ENCODE results near the gene ARPIN. TPM values are rescaled to one million over a fixed set of nuclear protein-coding genes. Genes with fewer than 3 reads are reported as not detected.

The ARPIN gene
- total and polyA plus RNA-seq, 7 donors = 3.5 to 10.3 (median 8.9) TPM

DNA sequence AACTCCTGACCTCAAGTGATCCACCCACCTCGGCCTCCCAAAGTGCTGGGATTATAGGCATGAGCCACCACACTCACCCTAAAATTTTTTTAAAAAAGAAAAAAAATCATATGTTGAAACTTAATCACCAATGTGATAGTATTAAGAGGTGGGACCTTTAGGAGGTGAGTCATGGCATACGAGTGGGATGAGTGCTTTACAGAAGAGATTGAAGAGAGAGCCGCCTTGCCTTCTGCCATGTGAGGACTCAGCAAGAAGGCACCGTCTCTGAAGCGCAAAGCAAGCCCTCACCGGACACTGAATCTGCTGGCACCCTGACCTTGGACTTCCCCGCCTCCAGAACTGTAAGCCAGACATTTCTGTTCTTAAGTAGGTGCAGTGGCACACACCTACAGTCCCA lies 5.5 kb downstream of the ARPIN start:
- H3K4me1 ChIP-seq = peaks cover 6% of the 10 kb centered on the region
- intact Hi-C loops (cut with DNase I) = loop anchor here in 1 of 2 donors (10.0 kb wide), 1 partner anchor 318 kb away; no protein-coding TSS in a partner anchor

GRCh38 chr15:89905846-89906378 lies 6.8 kb downstream of the ARPIN start:
- no peaks in the 10 kb centered on the region for H3K4me1 ChIP-seq
- ATAC-seq (no peak), DNase-seq (no peak)
- intact Hi-C loops (cut with DNase I) = loop anchor here in 1 of 2 donors (10.0 kb wide), 1 partner anchor 319 kb away; no protein-coding TSS in a partner anchor
- WGBS, 3 donors = 94 to 98% (median 94%) methylated on average over 5 of the region's 5 CpGs
- no peaks in the 10 kb centered on the region for H3K9me3 ChIP-seq
- TF ChIP-seq CTCF (IDR thresholded peaks at IDR 0.05) = no peak
- no peak overlapping the region for H3K4me3 ChIP-seq
- H3K27me3 ChIP-seq (ENCODE audit: insufficient read depth in 3 of 3, low read length in 2 of 3) = no peaks in the 10 kb centered on the region
- H3K27ac ChIP-seq = no peak overlapping the region
- peaks cover 0 to 85% of the 10 kb centered on the region in 2 donors for H3K36me3 ChIP-seq (ENCODE audit: insufficient read depth in 1 of 2, low read depth in 1 of 2)

More for the DNA sequence above, 5.5 kb downstream of the ARPIN start:
- no peaks in the 10 kb centered on the region for H3K9me3 ChIP-seq
- H3K36me3 ChIP-seq (ENCODE audit: insufficient read depth in 1 of 2, low read depth in 1 of 2) = peaks cover 0 to 73% of the 10 kb centered on the region in 2 donors
- no peak for ATAC-seq
- H3K4me3 ChIP-seq = no peak overlapping the region
- TF ChIP-seq CTCF (IDR thresholded peaks at IDR 0.05) = no peak
- H3K27me3 ChIP-seq (ENCODE audit: insufficient read depth in 3 of 3, low read length in 2 of 3) = no peaks in the 10 kb centered on the region
- H3K27ac ChIP-seq = no peak overlapping the region
- DNase-seq = no peak
- whole genome bisulfite sequencing, 3 donors = 93 to 96% (median 94%) methylated on average over 7 of the region's 7 CpGs

DNA sequence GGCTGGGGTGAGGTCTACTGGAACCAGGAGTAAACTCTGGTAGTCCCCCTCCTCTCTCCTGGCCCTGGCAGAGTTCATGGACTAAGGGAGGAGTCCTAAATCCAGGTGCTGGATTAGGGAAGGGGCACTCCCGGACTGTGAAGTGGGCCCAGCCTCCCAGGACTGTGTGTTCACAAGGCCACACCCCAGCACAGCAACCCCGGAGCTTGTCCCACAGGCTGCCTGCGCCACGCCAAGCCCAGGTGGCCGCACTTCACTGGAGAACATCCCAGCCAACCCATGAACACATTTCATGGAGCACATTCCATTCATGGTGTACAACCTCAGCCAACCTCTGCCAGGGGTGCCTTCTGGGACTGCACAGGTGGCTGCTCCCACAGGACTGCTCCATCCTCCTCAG lies 8.2 kb downstream of the ARPIN start:
- Histone ChIP-seq H3K27me3 (ENCODE audit: insufficient read depth in 3 of 3, low read length in 2 of 3) (no peaks in the 10 kb centered on the region), H3K36me3 (ENCODE audit: insufficient read depth in 1 of 2, low read depth in 1 of 2) (peaks cover 0 to 85% of the 10 kb centered on the region in 2 donors), H3K4me1 (no peaks in the 10 kb centered on the region), H3K27ac (no peak overlapping the region), H3K4me3 (no peak overlapping the region), H3K9me3 (no peaks in the 10 kb centered on the region)
- intact Hi-C loops (cut with DNase I) = loop anchor here (5.0 to 10.0 kb wide), 2 partner anchors 163 to 320 kb away; no protein-coding TSS in a partner anchor
- no peak for DNase-seq
- ATAC-seq = no peak
- WGBS, 3 donors = 86 to 98% (median 88%) methylated on average over 5 of the region's 5 CpGs
- no peak for TF ChIP-seq CTCF (IDR thresholded peaks at IDR 0.05)

DNA sequence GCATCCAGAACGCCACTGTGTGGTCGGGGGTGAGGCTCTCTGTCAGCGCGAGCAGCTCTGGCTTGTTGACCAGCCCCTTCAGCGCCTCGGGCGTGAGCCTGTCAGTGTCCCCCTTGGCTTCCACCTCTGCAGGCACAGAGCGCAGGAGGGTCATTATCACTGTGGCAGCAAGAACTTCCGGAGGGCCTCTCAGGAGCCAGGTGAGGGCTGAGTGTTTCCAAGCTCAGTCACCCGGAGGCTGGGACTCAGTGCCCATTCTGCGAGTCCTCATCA lies 9.0 kb downstream of the ARPIN start:
- no peaks in the 10 kb centered on the region for H3K4me1 ChIP-seq
- H3K27ac ChIP-seq = no peak overlapping the region
- H3K9me3 ChIP-seq = no peaks in the 10 kb centered on the region
- H3K36me3 ChIP-seq (ENCODE audit: insufficient read depth in 1 of 2, low read depth in 1 of 2) = peaks cover 0 to 78% of the 10 kb centered on the region in 2 donors
- WGBS, 3 donors = 92 to 96% (median 94%) methylated on average over 11 of the region's 11 CpGs
- H3K4me3 ChIP-seq = no peak overlapping the region
- ATAC-seq (no peak), DNase-seq (no peak)
- H3K27me3 ChIP-seq (ENCODE audit: insufficient read depth in 3 of 3, low read length in 2 of 3) = no peaks in the 10 kb centered on the region
- TF ChIP-seq CTCF (IDR thresholded peaks at IDR 0.05) = no peak
- intact Hi-C loops (cut with DNase I) = loop anchor here (5.0 to 10.0 kb wide), 2 partner anchors 164 to 321 kb away; no protein-coding TSS in a partner anchor
